Dermis blood vessel endothelial cell (primary cell): Measurements from ENCODE around the gene OLFM2. TPM values are rescaled to one million over a fixed set of nuclear protein-coding genes. Genes with fewer than 3 reads are reported as not detected.
"Not testable (repeated sequence)": the region's sequence is repeated elsewhere in the genome, so short reads cannot be mapped to it uniquely, and the experiment has no call there.

ENCODE experiments used
- DNase-seq: peaks from one replicate; pipeline ENCODE4 v3.0.0; 2010
- total RNA-seq: library from RNA; depleted of rRNA; stranded (reverse); fragments of >200 nt; gene quantifications from 2 replicates; pipeline ENCODE4 v1.2.3, GENCODE V29; 2014

The OLFM2 gene
- total RNA-seq, result 0.65 and 2.2 TPM in 2 replicates

DNA sequence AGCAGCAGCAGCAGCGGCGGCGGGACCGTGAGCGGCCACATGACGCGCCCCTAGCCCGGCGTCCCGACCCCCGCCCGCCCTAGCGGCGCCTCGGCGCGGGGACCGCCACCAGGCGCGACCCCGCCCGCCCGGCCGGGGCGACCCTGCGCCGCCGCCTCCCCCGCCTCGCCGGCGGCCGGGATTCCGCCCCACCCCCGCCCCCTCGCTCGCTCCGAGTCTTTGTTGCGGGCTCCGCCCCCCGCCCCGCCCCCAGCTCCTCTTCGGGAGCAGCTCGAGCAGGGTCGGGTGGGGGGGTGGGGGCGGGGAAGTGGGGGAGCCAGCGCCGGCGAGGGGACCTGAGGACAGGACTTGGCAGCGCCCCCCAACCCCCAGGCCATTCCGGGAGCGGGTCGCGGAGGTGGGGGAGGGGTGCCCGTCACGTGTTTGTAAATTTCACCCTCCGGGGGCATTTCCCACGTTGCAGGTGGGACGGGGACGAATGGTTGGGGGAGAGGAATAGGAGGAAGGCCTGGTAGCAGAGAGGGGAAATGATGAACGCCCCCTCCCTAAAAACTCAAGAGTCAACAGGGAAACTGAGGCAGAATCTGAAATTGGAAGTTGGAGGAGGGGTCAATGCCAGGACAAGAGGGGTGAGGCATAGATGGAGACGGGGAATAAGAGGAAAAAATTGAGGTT lies at the start of gene OLFM2:
TSS of gene OLFM2 (minus strand) at position 190 of the 675 bp plus-strand sequence. CDS start at position 41, 149 bp downstream.
- no peak for DNase-seq

DNA sequence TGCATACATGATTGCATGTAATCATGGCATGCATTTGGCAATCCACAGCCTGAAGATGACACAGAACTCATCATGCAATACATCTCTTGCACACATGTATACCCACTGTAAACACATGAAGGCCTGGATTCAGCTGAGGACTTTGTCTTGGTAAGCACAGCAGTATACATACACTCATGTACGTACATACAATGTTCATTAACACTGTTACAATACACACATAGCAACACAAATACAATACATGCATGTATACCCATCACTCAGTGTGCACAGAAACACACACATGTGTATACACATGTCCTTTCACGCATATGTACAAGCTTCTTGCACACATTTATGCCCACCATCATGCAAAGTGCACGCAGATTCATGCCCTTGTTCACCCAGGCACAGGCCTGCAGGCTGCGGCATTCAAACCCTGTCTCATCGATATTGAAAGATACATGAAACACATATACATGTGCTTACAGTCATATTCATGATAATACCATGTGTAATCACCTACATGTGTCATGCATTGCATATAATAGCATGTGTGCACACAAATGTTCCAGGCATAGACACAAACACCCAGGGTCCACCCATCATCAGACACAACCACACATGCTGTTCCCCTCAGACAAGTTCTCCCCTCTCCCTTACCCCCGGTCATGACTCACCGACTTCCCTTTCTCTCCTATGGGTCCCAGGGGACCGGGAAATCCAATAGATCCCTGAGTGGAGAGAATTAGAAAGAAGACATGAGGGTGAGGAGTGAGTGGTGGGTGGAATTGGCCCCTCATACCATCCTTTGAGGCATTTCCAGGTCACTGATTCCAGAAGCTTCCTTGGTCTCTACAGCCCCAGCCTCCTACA lies 45.3 kb upstream of the OLFM2 start:
- no peak for DNase-seq

DNA sequence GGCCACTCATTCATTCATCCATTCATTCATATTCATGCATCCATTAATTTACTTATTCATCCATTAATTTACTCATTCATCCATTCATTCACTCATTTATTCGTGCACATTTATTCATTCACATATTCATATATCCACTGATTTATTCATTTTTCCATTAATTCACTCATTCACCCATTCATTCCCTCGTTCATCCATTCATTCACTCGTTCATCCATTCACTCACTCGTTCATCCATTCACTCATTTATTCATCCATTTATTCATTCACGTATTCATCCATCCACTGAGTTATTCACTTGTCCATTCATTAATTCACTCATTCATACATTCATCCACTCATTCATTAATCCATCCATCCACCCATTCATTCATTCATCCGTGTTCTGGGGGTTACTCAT lies 35.8 kb upstream of the OLFM2 start:
- no peak for DNase-seq

DNA sequence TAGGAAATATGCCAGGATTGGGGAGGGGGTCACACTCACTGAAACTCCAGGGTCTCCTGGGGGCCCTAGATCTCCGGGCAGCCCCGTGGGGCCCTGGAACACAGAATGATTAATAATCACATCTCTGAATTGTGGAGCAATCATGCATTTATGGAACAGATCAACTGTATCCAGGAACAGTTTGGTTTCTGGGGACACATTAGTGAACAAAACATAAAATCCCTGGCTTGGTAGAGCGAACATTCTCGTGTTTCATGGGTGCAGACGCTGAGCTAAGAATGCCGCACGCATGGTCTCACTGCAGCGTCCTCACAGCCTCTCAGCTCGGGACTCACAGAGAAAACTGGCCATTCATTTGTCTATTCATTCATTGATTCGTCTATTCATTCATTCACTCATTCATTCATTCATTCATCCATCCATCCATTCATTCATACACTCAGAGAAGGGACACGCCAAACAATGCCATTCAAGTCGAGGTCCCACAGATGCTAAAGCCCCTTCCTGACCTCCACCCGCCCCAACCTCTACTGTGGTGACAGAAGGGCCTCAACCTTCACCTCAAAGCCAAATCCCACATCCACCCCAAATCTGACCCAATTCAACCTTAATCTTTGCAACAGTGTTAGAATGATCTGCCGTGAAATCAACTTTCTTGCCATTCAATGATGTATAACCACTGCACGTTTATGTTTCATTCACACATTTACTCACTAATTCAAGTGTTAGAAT lies 35.0 kb upstream of the OLFM2 start:
- no peak for DNase-seq

DNA sequence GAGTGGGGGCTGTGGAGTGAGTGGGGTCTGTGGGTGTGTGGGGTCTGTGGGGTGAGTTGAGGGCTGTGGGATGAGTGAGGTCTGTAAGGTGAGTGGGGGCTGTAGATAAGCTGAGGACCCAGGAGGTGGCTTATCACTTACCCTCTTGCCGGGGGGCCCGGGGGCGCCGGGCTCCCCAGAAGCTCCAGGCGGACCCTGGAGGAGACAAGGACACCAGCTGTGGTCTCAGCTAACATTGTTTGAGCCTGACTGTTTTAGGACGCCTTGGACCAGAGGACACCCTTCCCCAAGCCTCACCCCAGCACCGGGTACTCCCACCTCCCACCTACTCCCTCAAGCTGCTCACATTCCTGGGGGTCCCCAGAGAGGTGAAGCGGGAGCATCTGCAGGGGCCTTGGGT lies 34.2 kb upstream of the OLFM2 start:
- DNase-seq, result no peak

DNA sequence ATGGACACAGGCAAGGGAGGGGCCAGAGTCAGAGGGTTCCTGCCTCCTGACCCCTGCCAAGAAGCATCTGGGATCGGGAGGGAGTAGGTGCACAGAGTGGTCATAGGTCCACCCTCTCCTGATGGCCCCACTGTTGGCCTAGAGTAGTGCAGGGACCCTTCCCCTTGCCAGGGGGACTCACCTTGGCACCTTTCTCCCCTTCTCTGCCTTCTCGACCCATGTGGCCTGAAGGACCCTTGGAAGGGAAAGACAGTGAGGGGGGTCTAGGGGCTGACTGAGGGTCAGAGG lies 33.3 kb upstream of the OLFM2 start:
- DNase-seq, result no peak

DNA sequence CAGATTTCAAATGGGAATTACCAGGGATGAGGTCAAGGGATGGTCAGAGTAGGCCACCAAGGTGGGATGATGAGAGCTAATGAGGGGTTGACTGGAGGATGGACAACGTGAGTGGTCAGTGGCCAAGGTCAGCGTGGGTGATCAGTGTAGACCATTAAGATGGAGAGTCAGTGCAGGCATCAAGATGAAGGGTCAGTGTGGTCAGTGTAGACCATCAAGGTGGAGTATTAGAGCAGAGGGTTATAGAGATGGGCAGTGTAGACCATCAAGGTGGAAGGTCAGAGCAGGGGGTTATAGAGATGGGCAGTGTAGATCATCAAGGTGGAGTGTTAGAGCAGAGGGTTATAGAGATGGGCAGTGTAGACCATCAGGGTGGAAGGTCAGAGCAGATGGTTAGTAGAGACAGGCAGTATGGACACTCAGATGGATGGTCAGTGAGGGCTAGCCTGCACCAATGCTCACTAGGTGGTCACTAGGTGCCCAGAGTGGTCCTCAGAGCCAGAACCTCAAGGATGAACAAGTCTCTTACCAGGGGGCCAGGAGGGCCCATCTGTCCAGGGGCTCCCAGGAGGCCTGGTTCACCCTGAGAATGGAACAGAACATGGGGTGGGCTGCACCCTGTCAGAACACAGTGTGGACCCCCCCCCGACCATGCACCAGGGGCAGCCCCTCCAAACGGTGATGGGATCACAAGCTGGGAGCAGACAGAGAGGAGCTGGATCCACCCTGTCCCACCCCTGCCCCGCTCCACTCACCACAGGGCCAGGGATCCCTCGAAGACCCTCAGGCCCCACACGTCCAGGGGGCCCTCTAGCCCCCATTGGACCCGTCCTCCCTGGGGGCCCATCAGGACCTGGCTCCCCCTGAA lies 32.7 kb upstream of the OLFM2 start:
- DNase-seq, result no peak

DNA sequence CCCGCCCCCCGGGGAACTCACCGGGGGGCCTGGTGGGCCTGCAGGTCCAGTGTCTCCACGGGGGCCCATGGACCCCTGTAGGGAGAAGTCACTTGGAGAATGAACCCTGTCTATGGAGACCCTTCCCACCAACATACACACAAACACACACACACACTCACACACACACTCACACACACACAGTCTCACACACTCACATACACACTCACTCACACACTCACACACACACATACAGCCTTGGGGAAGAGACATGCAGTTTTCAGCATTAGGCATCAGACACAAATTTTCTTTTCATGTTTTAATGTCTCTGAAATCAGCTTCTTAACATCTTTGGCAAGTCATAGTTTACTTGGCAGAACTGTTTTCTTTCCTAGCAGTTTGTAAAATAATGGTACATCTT lies 31.0 kb upstream of the OLFM2 start:
- DNase-seq, result no peak

DNA sequence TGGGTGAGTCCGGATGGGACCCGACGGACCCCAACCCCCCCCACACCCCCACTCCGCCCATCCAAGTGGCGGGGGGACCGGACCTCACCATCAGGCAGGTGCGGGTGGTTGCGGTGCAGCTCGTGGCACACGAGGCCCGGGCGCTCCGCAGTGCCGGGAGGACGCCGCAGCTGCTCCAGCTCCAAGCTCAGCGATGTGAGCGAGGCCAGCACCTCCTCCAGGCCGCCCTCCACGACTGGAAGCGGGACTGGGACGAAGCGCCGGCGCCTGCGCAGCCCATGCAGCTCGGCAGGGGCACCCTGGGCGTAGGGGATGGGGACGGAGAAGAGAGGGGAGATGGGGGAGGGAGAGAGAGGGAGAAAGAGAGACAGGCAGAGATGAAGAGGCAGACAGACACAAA lies 30.1 kb upstream of the OLFM2 start:
- no peak for DNase-seq

DNA sequence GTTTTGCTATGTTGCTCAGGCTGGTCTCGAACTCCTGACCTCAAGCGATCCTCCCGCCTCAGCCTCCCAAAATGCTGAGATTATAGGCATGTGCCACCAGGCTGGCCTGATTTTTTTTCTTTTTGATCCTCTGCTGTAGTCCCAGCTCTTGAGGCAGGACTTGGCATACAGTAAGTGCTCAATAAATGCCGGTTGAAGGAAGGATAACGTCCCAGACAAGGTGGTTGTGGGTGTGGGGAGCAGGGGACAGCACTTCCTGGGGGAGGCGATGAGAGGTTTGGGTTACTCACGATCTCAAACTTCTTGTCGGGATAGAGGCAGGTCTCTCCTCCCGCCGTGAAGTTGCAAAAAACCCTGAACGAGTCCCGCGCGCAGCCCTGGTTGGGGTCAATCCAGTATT lies 29.7 kb upstream of the OLFM2 start:
- no peak for DNase-seq

DNA sequence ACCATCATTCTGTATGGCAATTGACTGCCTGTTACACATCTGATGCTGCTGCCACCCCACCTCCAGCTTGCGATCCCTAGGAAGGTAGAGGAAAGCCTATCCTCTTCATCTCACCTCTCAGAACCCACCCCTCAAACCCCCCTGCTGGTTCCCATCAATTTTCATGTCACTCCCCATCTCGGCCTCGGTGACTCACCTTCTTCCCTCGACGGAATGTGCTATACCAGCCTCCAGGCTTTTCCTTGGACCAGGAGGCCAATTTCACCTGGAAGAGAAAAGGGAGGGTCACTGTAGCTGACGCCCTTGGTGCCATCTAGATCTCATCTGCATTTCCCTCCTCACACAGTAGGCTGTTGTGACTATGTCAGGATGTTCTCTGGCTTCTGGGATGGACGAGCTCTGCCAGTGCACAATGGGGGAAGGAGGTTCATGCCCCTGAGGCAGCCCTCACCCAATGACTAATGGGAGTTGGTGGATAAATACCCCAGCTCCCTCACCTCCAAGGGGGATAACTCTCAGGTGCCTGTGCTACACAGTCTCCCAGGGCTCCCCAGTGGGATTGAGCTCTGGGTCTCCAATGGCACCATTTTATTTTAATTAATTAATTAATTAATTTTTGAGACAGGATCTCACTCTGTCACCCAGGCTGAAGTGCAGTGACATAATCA lies 26.4 kb upstream of the OLFM2 start:
- DNase-seq, result no peak

DNA sequence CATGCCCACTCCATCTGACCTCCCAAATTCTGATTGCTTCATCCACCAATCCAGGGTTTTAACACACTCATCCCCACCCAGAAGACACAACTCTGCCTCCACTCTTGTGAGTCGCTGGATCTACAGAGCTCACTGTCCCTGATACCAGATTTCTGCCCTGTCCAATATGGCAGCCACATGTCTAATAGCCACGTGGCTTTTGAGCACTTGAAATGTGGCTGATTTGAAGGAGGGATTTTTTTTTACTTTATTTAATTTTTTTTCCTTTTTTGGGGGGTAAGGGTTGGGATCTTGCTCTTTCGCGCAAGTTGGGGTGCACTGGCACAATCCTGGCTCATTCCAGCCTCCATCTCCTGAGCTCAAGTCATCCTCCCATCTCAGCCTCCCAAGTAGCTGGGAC lies 24.8 kb upstream of the OLFM2 start:
- DNase-seq, result no peak

DNA sequence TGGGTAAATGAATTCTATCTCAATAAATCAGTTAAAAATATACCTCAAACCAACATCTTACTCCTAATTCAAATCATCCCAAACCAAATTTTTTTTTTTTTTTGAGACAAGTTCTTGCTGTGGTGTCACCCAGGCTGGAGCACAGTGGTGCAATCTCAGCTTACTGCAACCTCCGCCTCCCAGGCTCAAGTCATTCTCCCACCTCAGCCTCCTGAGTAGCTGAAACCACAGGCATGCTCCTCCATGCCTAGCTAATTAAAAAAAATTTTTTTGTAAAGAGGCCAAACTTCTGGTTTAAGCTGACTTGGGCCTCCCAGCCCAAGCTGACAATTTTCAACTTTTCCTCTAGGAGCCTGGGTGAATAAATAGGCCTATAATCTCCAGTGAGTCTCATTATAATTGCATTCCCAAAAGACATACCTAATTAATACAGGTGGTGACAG lies 22.1 kb upstream of the OLFM2 start:
- DNase-seq, result no peak

DNA sequence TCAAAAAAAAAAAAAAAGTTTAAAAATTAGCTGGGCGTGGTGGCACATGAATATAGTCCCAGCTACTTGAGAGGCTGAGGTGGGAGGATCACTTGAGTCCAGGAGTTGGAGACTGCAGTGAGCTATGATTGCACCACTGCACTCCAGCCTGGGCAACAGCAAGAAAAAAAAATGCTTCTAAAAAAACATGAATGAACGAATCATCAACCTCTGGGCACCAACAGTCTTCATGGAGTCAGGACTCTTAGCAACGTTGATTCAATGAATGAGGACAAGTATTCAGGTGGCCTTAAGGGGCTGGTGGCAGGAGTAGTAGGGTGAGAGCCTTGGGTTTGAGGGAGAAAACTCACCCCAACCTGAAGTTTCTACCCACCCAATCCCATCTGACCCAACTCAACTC lies 20.6 kb upstream of the OLFM2 start:
- DNase-seq, result no peak

DNA sequence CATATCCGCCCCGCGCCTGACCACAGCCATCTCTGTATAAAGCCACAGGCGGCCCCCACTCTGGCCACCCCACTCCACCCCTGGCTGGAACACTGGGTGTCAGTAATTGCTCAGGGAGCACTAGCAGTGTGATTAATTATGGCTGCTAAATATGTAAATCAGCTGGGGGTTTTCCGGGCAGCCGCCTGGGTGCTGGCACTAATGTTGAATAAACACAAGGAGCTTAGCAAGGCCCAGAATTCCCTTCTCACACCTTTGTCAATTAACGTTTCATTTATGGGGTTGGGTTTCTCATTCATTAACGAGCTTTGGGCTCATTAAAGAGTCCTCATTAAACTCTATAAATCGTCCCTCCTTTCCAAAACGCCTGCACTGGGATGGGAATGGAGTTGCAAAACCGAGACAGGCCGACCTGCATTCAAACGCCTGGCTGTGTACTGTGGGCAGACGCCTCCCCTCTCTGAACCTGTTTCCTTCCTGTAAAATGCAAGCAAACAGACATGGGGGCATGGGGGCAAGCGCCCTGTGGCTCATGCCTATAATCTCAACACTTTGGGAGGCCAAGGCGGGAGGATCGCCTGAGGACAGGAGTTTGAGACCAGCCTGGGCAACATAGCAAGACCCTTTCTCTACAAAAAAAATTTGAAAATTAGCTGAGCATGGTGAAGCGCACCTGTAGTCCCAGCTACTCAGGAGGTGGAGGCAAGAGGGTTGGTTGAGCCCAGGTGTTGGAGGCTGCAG lies 17.7 kb upstream of the OLFM2 start:
- no peak for DNase-seq

DNA sequence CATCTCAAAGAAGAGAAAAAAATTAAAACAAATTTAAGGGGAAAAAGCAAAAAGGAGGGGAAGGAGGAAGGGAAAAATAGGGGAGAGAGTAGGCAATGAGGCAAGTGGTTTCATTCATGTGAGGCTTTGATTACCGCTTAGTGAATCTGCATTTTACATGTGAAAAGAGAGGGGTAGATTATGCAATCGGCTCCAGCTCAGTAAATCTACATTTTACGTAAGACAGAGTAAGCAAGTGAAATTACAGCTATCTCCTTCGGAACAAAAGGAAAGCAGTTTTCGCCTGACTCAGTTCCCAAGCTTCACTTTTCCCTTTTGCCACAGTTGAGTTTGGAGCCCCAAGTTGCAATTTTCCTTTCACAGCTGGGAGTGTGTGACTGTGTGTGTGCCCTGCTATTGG lies 16.0 kb upstream of the OLFM2 start:
- no peak for DNase-seq

DNA sequence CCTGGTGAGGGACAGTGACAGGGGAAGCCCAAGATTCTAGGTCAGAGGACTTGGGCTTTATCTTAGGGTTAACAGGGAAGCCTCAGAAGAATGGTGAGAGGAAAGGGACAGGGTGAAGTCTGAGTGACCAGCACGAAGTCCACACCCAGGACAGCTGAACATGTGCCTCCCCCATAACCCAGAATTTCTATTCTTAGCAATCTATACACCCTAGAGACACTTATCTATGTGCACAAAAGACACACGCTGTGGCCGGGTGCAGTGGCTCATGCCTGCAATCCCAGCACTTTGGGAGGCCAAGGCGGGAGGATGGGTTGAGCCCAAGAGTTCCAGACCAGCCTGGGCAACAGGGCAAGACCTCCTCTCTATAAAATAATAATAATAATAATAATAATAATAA lies 11.1 kb upstream of the OLFM2 start:
- no peak for DNase-seq

DNA sequence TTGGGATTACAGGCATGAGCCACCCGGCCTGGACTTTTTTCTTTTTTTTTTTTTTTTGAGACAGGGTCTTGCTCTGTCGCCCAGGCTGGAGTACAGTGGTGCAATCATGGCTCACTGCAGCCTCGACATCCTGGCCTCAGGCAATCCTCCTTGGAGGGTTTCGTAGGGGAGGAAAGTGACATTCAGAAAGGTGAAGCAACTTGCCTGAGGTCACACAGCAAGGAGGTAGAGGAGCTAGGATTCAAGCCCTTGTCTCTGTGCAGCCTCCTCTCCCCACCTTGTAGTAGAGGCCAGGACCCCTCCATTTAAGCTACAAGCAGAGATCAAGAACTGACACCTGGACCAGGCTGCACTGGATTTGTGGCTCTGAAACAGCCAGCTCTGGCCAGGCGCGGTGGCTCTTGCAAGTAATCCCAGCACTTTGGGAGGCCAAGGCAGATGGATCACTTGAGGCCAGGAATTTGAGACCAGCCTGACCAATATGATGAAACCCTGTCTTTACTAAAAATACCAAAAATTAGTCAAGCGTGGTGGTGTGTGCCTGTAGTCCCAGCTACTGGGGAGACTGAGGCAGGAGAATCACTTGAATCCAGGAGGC lies 10.3 kb upstream of the OLFM2 start:
- DNase-seq, result not testable (repeated sequence)

DNA sequence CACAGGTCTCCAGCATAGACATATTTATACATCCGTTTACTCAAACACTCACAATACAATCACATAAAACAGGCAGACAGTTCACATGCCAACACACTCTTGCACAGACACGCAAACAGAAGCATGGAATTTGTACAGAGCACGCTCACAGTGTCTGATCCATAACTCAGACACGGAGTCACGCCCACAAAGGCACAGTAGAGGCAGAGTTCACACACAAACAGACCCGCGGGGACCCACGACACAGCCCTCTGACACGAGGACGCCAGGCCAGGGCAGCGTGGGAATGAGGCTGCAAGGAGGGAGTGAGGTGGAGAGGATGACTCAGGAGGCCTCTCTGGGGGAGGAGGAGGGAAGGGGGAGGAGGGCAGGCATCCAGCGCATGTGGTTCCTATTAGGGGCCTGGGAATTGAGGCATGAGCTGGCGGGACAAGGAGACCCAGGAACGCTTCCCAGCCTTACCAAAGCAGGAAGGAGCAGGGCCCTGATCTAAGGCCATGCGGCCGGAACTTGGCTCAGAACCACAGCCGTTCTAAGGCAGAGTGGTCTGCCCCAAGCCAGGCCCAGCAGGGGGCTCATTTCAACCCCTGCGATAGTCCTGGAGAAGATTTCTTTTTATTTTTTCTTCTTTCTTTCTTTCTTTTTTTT lies 9.1 kb upstream of the OLFM2 start:
- peak; percentile 28 for DNase-seq

DNA sequence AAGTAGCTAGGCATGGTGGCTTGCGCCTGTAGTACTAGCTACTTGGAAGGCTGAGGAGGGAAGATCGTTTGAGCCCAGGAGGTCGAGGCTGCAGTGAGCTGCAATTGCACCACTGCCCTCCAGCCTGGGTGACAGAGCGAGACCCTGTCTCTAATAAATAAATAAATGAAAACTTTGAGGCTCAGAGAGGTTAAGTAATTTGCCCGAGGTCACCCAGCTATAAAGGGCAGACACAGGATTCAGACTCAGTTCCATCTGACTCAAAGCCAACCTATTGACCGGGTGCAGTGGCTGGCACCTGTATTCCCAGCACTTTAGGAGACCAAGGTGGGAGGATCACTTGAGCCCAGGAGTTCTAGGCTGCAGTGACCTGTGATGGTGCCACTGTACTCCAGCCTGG lies 7.4 kb upstream of the OLFM2 start:
- no peak for DNase-seq

DNA sequence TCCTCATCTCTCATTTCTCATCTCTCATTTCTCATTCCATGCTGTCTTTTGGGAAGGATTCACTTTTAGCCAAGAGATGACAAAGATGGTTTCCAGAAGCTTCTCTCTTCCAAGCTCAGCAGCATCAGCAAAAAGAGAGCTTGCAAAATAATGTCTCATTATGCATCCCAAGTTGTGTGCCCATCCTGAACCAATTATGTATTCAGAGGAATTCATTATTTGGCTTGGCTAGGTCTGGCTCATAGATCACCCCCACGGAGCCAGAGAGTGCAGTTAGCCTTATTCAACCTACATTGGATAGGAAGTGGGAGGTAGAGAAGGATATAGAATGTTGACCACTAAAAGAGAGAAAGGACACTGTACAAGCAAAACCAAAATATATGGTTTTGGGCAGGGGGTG lies 5.4 kb upstream of the OLFM2 start:
- no peak for DNase-seq
